Cardiac muscle cell (in vitro differentiated cells and primary cell): ENCODE results near the gene PQBP1. TPM values are rescaled to one million over a fixed set of nuclear protein-coding genes. Genes with fewer than 3 reads are reported as not detected.

Source experiments
- DNase-seq, 2 donors: peaks; one replicate each; pipeline versions ENCODE4 v3.0.0 to v3.0.0-alpha.2; 2010 to 2017; ENCODE audit warnings: low read depth in 1 of 2, low spot score in 1 of 2
- H3K27ac ChIP-seq: fragments of 200-600 bp; sonication (generic); 2 replicates; pipeline ENCODE4 v1.5.1; 2016
- H3K27me3 ChIP-seq: fragments of 200-600 bp; sonication (generic); 2 replicates; pipeline ENCODE4 v1.6.0; 2016; ENCODE audit warnings: control low read depth
- H3K36me3 ChIP-seq: fragments of 200-600 bp; sonication (generic); 2 replicates; pipeline ENCODE4 v1.5.1; 2016; ENCODE audit warnings: control low read depth
- H3K4me1 ChIP-seq: fragments of 200-600 bp; sonication (generic); 2 replicates; pipeline ENCODE4 v1.8.1; 2017; ENCODE audit warnings: low read depth, mild to moderate bottlenecking, mixed run types
- H3K4me3 ChIP-seq: fragments of 200-600 bp; sonication (generic); 2 replicates; pipeline ENCODE4 v1.5.1; 2016; ENCODE audit warnings: mild to moderate bottlenecking
- H3K9me3 ChIP-seq: fragments of 200-600 bp; sonication (generic); 2 replicates; pipeline ENCODE4 v1.5.1; 2017; ENCODE audit warnings: low read depth, mild to moderate bottlenecking, control low read depth
- polyA plus RNA-seq: library from polyadenylated mRNA; unstranded; fragments of >200 nt; fragmentation: Nextera tagmentation; extraction: Ambion mirVana; gene quantifications from 2 replicates; pipeline ENCODE4 v1.2.1, GENCODE V29; 2016
- total RNA-seq: library from RNA; depleted of rRNA; stranded (reverse); fragments of >200 nt; gene quantifications from 2 replicates; pipeline ENCODE4 v1.2.3, GENCODE V29; 2016
- TF ChIP-seq, protein P1 (sequence below): IDR thresholded peaks from 2 replicates; pipeline ENCODE4 v1.5.1; 2012; ENCODE audit warnings: low read depth, mild to moderate bottlenecking, low read length

PQBP1 gene
- total and polyA plus RNA-seq, 2 experiments from 2014 or later: 74.8 to 114 TPM

GRCh38 chrX:48910926-48911411, 13.2 kb downstream of the PQBP1 start:
- peak in 1 of 2 donors; percentile 14 for DNase-seq
- Histone ChIP-seq H3K27me3 (no peaks in the 10 kb centered on the region), H3K4me1 (peaks cover 4% of the 10 kb centered on the region), H3K9me3 (no peaks in the 10 kb centered on the region), H3K27ac (peak overlapping the region; percentile 61), H3K4me3 (peak overlapping the region; percentile 88), H3K36me3 (peaks cover 6% of the 10 kb centered on the region)
- TF ChIP-seq, protein P1, sequence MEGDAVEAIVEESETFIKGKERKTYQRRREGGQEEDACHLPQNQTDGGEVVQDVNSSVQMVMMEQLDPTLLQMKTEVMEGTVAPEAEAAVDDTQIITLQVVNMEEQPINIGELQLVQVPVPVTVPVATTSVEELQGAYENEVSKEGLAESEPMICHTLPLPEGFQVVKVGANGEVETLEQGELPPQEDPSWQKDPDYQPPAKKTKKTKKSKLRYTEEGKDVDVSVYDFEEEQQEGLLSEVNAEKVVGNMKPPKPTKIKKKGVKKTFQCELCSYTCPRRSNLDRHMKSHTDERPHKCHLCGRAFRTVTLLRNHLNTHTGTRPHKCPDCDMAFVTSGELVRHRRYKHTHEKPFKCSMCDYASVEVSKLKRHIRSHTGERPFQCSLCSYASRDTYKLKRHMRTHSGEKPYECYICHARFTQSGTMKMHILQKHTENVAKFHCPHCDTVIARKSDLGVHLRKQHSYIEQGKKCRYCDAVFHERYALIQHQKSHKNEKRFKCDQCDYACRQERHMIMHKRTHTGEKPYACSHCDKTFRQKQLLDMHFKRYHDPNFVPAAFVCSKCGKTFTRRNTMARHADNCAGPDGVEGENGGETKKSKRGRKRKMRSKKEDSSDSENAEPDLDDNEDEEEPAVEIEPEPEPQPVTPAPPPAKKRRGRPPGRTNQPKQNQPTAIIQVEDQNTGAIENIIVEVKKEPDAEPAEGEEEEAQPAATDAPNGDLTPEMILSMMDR: no peak

- Histone ChIP-seq H3K27ac (peak within 1 kb of the TSS; percentile 61), H3K27me3 (no peaks in the 10 kb centered on the region), H3K36me3 (peaks cover 6% of the 10 kb centered on the region), H3K9me3 (no peaks in the 10 kb centered on the region), H3K4me1 (peaks cover 4% of the 10 kb centered on the region), H3K4me3 (peak within 1 kb of the TSS; percentile 88)
- peak; percentile 69 to 91 for DNase-seq
- TF ChIP-seq, protein P1: no peak
These were observed 13.9 kb downstream of the PQBP1 start, which contains the start of gene SLC35A2 for GRCh38 chrX:48911412-48912182. SLC35A2 (minus strand) TSS chrX:48911646; CDS start chrX:48911636, 10 bp downstream.

- H3K4me1 ChIP-seq: peaks cover 7% of the 10 kb centered on the region
- TF ChIP-seq, protein P1: no peak
- no peak overlapping the region for H3K27ac ChIP-seq
These were observed 16.1 kb downstream of the PQBP1 start for GRCh38 chrX:48913605-48914366.

DNA sequence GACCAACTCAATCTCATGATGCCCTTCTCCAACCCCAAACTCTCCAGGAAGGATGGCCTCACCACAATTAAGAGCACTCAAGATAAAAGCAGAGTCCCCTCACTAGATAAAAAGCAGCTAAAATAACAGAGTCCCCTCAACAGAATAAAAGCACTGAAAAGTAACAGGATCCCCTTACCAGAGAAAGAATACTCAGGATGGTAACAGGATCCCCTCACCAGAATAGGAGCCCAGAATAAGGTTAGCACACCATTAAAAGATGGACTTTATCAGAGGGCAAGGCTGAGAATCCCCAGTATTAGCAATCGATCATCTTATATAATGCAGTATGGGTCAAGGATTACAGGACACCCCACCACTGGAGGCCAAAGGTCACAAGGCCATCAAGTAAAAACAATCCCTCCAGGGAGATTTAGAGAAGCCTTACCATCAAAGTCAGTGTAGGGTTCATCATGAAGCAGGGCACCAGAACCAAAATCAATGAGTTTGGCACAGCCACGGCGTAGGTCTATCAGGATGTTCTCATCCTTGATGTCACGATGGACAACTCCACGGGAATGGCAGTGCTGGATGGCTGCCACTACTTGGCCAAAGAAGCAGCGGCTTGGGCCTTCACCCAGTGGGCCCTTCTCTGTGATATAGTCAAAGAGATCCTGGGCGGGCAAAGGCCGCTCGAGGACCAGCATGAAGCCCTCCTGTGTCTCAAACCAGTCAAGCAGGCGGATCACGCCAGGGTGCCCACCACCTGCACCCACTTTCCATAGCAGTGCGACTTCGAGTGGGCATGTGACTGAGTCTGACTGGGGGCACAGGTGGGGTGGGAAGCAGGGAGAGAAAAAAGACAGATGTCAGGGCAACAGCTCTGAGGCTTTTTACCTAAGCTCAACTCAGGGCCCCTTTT, 17.1 kb downstream of the PQBP1 start:
- H3K27me3 ChIP-seq: no peaks in the 10 kb centered on the region
- no peak overlapping the region for H3K27ac ChIP-seq
- H3K4me3 ChIP-seq: no peak overlapping the region
- no peaks in the 10 kb centered on the region for H3K9me3 ChIP-seq
- TF ChIP-seq, protein P1: no peak
- peaks cover 9% of the 10 kb centered on the region for H3K4me1 ChIP-seq
- peaks cover 6% of the 10 kb centered on the region for H3K36me3 ChIP-seq
- DNase-seq: no peak

More at GRCh38 chrX:48913605-48914366, 16.1 kb downstream of the PQBP1 start:
- Histone ChIP-seq H3K27me3 (no peaks in the 10 kb centered on the region), H3K9me3 (no peaks in the 10 kb centered on the region), H3K4me3 (no peak overlapping the region), H3K36me3 (peaks cover 6% of the 10 kb centered on the region)
- DNase-seq: no peak
